Thymus (tissue), 11 donors: ENCODE data around the gene DPP6. TPM values are rescaled to one million over a fixed set of nuclear protein-coding genes. Genes with fewer than 3 reads are reported as not detected.

Experiments
- DNase-seq, 9 donors: peaks; one replicate each; pipeline ENCODE4 v3.0.0-alpha.2; 2013; ENCODE audit warnings: low spot score in 9 of 9, low read depth in 6 of 9, missing footprints in 1 of 9
- H3K27ac ChIP-seq, 2 donors: one replicate each; pipeline ENCODE4 v1.5.1; 2013; ENCODE audit warnings: control low read depth in 1 of 2, low read depth in 1 of 2, low read length in 1 of 2, mild to moderate bottlenecking in 1 of 2, moderate library complexity in 1 of 2
- H3K27me3 ChIP-seq, 2 donors: one replicate each; pipeline ENCODE4 v1.5.1; 2013; ENCODE audit warnings: low read length in 1 of 2; ENCODE audit not compliant: control insufficient read depth in 2 of 2, insufficient read depth in 1 of 2
- H3K36me3 ChIP-seq, 2 donors: one replicate each; pipeline ENCODE4 v1.5.1; 2013; ENCODE audit warnings: low read length in 1 of 2, mild to moderate bottlenecking in 1 of 2, moderate library complexity in 1 of 2; ENCODE audit not compliant: control insufficient read depth in 2 of 2, insufficient read depth in 2 of 2
- H3K4me1 ChIP-seq, 2 donors: one replicate each; pipeline ENCODE4 v1.5.1; 2013; ENCODE audit warnings: low read length in 2 of 2; ENCODE audit not compliant: control insufficient read depth in 2 of 2, insufficient read depth in 2 of 2
- H3K4me3 ChIP-seq, 2 donors: one replicate each; pipeline ENCODE4 v1.5.1; 2013; ENCODE audit warnings: low read length in 2 of 2, control low read depth in 1 of 2, mild to moderate bottlenecking in 1 of 2
- H3K9me3 ChIP-seq, 2 donors: one replicate each; pipeline ENCODE4 v1.5.1; 2013; ENCODE audit warnings: low read length in 1 of 2, mild to moderate bottlenecking in 1 of 2; ENCODE audit not compliant: control insufficient read depth in 2 of 2, insufficient read depth in 1 of 2
- WGBS: extraction: QIAGEN DNeasy Blood & Tissue Kit; methylation state at CpG from one replicate; pipeline ENCODE4 v1.1.7; 2013; 5-methylcytosine and 5-hydroxymethylcytosine counted together
- polyA plus RNA-seq: library from polyadenylated mRNA; stranded (reverse); fragments of 200-250 nt; gene quantifications from one replicate; pipeline ENCODE4 v1.2.3, GENCODE V29; 2013
- total RNA-seq: library from RNA; stranded (reverse); fragments of 120-200 nt; gene quantifications from one replicate; pipeline ENCODE4 v1.2.4, GENCODE V29; 2013
- donor health status: healthy.

Gene DPP6
- total and polyA plus RNA-seq, 2 donors: 0.75 to 4.5 TPM

DNA sequence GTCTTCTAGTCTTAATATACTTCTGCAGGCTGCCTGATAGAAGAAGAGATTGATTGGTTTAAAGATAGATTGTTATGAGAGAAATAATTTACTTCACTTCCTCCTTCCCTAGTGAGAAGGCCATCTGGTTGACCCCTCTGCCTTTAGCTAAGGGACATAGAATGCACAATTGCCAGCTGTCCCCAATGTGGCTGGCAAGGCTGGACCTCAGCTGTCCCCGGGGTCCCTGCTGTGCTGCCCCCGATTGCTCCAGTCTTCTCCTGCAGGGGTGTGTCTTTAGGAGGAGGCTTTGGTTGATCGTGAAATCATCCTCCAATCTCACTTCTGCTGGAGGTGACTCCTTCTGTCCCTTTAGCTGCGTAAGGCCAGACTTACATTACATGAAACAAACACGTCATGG, 388.5 kb downstream of the DPP6 start:
- Histone ChIP-seq H3K27ac (no peak overlapping the region), H3K4me1 (no peaks in the 10 kb centered on the region), H3K4me3 (no peak overlapping the region), H3K36me3 (no peaks in the 10 kb centered on the region), H3K27me3 (no peaks in the 10 kb centered on the region), H3K9me3 (peaks cover 0 to 5% of the 10 kb centered on the region in 2 donors)
- 89% methylated on average over 5 of the region's 5 CpGs for WGBS
- no peak for DNase-seq

DNA sequence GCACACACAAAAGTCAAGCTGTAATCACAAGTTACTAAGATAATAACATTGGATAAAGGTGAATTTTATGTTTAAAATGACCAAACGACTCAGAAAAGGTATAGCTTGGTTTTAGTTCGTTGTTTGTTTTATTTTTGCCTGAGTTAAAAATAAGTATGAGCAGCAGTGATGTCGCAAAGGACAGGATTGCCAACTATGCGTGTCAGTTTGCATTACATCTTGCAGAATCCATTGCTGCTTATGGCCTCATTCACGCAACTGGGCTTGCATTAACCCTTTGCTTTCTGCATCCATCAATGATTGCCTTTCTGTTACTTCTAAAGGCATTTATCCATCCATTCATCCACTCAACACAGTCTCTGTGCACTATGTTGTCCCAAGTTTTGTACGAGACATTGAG, 389.6 kb downstream of the DPP6 start:
- DNase-seq: no peak
- no peak overlapping the region for H3K27ac ChIP-seq
- 71% methylated on average over 6 of the region's 6 CpGs for WGBS
- no peaks in the 10 kb centered on the region for H3K27me3 ChIP-seq
- H3K4me3 ChIP-seq: no peak overlapping the region
- no peaks in the 10 kb centered on the region for H3K36me3 ChIP-seq
- H3K9me3 ChIP-seq: peaks cover 0 to 5% of the 10 kb centered on the region in 2 donors
- H3K4me1 ChIP-seq: no peaks in the 10 kb centered on the region

DNA sequence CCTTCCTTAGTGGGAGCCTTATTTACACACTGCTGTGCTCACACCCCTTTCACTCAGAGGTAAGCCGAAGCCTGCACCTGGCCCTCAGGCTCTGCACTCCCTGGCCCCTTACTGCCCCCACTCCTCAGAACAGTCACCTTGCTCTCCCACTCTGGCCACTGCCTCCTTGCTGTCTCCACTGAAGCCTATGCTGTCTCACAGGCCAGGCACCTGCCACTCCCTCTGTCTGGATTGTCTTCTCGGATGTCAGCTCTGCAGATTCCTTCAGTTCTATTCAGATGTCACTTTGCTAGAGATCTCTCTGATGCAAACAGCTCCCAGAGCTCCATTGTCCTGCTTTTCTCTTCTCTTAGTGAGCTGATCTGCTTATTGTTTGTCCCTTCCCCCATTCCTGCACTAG, 390.7 kb downstream of the DPP6 start:
- 51% methylated on average over 2 of the region's 2 CpGs for WGBS
- no peaks in the 10 kb centered on the region for H3K36me3 ChIP-seq

DNA sequence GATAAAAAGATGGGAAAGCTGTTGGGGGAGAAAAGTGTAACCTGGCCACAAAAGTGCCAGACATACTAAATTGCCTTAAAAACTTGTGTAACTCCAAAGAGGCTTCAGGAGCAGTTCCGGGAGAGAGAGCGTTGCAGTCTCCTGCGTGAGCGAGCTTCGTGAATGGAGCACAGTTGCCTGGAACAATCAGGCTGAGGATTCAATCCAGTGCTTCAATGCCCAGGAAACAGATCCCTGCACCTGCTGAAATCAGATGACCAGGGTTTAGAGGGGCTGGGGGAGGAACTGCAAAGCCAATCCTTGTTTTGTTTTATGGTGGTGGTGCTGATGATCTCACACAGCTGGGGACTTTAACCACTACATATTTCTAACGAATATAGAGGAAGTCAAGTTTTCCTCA, 398.3 kb downstream of the DPP6 start:
- WGBS: 80% methylated on average over 6 of the region's 6 CpGs
- H3K27ac ChIP-seq: no peak overlapping the region
- H3K4me1 ChIP-seq: no peaks in the 10 kb centered on the region

More for the DNA sequence above, 390.7 kb downstream of the DPP6 start:
- Histone ChIP-seq H3K27me3 (no peaks in the 10 kb centered on the region), H3K4me1 (no peaks in the 10 kb centered on the region), H3K9me3 (peaks cover 0 to 5% of the 10 kb centered on the region in 2 donors), H3K4me3 (no peak overlapping the region), H3K27ac (no peak overlapping the region)
- DNase-seq: no peak

DNA sequence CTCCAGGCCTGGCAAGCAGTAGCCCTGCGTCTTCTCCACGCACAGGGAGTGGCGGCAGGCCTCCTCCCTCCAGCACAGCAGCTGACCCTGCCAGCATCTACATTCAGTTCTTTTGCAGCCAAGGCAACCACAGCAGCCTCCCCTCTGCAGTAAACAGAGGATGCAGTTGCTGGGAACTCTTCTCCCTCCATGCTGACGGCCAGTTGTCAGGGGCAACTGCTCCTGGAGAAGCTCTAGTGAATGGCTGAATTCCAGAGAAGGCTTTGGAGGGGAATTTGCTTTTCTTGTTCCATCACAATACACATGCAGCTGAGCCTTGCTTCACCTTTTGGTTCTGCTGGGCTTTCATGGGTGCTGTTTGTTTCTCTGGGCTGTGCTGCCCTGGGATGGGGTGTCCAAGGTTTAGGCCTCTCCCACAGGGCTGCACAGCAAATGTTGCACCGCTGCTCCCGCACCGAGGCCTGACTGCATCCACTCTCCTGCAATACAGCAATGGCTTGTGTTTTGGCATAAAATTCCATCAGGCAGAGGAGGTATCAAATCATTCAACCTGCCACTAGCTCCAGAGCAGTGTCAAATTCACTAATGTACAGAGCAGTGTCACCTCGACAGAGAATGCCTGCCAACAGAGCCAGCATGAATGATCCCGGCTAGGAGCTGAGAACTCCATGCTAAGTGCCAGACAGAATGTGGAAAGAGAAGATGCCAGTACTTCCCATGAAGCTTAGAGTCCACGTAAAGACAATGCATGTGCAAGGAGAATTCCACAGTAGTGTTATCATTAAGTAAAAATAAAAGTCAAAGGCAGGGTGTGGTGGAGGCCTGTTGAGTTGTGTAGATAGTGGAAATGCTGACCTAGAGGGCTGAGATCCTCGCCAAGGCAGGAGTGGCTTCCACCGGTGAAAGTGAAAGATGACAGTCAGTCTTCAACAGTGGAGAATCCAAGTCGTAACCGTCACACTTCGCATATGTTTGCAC, 399.6 kb downstream of the DPP6 start:
- no peak overlapping the region for H3K27ac ChIP-seq
- WGBS: 87% methylated on average over 15 of the region's 15 CpGs
- no peaks in the 10 kb centered on the region for H3K36me3 ChIP-seq
- H3K4me3 ChIP-seq: no peak overlapping the region
- no peak for DNase-seq
- H3K27me3 ChIP-seq: no peaks in the 10 kb centered on the region
- peaks cover 3 to 8% of the 10 kb centered on the region in 2 donors for H3K9me3 ChIP-seq
- H3K4me1 ChIP-seq: no peaks in the 10 kb centered on the region

More for the DNA sequence above, 398.3 kb downstream of the DPP6 start:
- Histone ChIP-seq H3K9me3 (peaks cover 3 to 8% of the 10 kb centered on the region in 2 donors), H3K36me3 (no peaks in the 10 kb centered on the region), H3K27me3 (no peaks in the 10 kb centered on the region), H3K4me3 (no peak overlapping the region)
- no peak for DNase-seq

DNA sequence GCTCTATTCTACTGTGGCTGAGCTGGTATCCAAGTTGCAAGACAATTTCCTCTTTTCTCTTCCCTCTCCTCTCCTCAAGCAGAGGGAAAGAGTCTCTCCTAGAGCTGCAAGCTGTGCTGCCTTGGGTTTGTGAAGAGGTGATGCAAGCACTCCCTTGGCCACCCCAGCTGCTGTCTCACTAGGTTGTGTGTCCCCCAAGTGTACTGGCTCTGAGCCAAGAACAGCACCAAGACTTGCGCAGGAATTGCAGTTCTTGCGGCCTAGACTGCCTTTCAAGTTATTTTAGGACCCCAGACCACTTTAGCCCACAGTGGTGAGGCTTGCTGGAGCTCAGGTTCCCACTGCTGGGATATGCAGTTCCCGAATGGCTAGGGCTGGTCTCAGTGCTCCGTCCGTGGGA, 411.6 kb downstream of the DPP6 start:
- H3K27ac ChIP-seq: no peak overlapping the region
- no peaks in the 10 kb centered on the region for H3K4me1 ChIP-seq
- WGBS: 96% methylated on average over 5 of the region's 5 CpGs
- no peaks in the 10 kb centered on the region for H3K27me3 ChIP-seq
- H3K9me3 ChIP-seq: peaks cover 0 to 9% of the 10 kb centered on the region in 2 donors
- DNase-seq: no peak
- no peaks in the 10 kb centered on the region for H3K36me3 ChIP-seq
- no peak overlapping the region for H3K4me3 ChIP-seq

DNA sequence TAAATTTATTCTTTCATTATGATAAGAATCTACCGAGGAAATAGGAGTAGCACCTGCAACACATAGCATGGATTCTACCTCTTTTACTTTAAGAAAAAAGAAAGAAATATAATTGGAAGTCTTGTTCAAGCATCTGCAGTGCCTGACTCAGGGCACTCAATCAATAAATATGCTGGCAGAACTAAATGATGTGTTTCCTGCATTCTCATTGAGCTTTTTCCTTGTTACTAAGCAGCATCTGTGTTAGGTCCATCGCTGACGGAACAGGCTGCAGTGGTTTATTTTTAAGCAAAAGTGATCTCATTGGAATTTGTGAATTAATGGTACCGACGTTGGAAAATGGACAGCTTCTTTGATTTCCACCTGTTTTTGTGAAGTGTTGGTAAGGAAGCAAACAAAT, 417.5 kb downstream of the DPP6 start:
- H3K4me1 ChIP-seq: no peaks in the 10 kb centered on the region
- H3K36me3 ChIP-seq: no peaks in the 10 kb centered on the region
- no peaks in the 10 kb centered on the region for H3K27me3 ChIP-seq
- H3K4me3 ChIP-seq: no peak overlapping the region
- WGBS: 93% methylated on average over 5 of the region's 5 CpGs
- no peaks in the 10 kb centered on the region for H3K9me3 ChIP-seq
- DNase-seq: no peak
- H3K27ac ChIP-seq: no peak overlapping the region

DNA sequence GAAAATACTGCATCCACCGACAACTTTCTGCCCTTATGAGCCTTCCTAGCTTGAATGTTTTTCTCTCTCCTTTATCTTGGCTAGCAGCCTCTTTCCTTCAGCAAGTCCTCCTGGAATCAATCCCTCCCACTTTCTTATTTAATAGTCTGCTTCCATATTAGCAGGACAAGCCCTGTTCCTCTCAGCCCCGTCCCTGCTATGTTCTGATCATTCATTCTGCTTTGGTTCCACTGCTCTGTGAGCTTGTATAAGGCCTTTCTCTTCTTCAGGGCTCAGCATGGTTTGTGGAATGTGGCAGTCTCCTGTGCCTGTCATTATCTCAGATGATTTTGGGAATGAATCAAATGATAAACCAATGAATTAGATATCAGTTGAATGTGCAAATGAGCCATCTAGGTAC, 420.1 kb downstream of the DPP6 start:
- Histone ChIP-seq H3K9me3 (no peaks in the 10 kb centered on the region), H3K36me3 (no peaks in the 10 kb centered on the region), H3K4me3 (no peak overlapping the region), H3K27ac (no peak overlapping the region), H3K4me1 (no peaks in the 10 kb centered on the region), H3K27me3 (no peaks in the 10 kb centered on the region)
- 56% methylated on average over 2 of the region's 2 CpGs for WGBS
- no peak for DNase-seq

DNA sequence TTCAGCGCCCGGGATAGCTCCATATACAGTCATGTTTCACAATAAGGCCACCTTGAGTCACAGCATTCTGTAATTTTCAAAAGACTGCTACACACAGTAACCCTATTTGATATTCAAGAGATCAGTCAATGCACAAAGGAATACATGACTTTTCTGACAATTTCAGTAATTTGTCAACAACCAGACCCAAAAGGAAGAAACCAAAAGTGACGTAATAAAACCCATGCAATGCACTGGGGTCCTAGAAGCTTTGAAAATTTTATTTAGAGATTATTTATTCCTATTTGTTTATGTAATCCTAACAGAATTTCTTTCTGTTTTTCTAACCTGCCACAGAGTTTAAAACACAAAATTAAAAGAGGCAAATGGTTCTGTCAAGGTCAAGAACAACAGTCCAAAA, 421.2 kb downstream of the DPP6 start:
- Histone ChIP-seq H3K27ac (no peak overlapping the region), H3K4me1 (no peaks in the 10 kb centered on the region), H3K27me3 (no peaks in the 10 kb centered on the region), H3K9me3 (no peaks in the 10 kb centered on the region), H3K4me3 (no peak overlapping the region), H3K36me3 (no peaks in the 10 kb centered on the region)
- no peak for DNase-seq
- WGBS: 94% methylated on average over 3 of the region's 3 CpGs
